NCI-H774 (cell line): ENCODE results near the gene TMEM220.
"Not testable (repeated sequence)": the region's sequence is repeated elsewhere in the genome, so short reads cannot be mapped to it uniquely, and the experiment has no call there.

Experiments used
- DNase-seq: peaks from one replicate; lab custom pipeline; 2025; lab: John Stamatoyannopoulos, UW

Gene TMEM220

GRCh38 chr17:10754861-10755591 lies 25.2 kb upstream of the TMEM220 start:
- DNase-seq = no peak

GRCh38 chr17:10754109-10754508 lies 24.3 kb upstream of the TMEM220 start:
- no peak for DNase-seq

- DNase-seq = no peak
Observed at GRCh38 chr17:10752696-10753095, 22.9 kb upstream of the TMEM220 start.

- no peak for DNase-seq
Observed at GRCh38 chr17:10751563-10751962, 21.7 kb upstream of the TMEM220 start.

GRCh38 chr17:10750210-10750609 lies 20.4 kb upstream of the TMEM220 start:
- DNase-seq = no peak

- no peak for DNase-seq
Observed at GRCh38 chr17:10748531-10749181, 18.8 kb upstream of the TMEM220 start.

GRCh38 chr17:10745231-10745630 lies 15.4 kb upstream of the TMEM220 start:
- DNase-seq = no peak

GRCh38 chr17:10744501-10745000 lies 14.7 kb upstream of the TMEM220 start:
- no peak for DNase-seq

- no peak for DNase-seq
Observed at GRCh38 chr17:10743316-10744009, 13.6 kb upstream of the TMEM220 start.

GRCh38 chr17:10742431-10742830 lies 12.6 kb upstream of the TMEM220 start:
- no peak for DNase-seq

GRCh38 chr17:10741416-10742135 lies 11.8 kb upstream of the TMEM220 start:
- no peak for DNase-seq

GRCh38 chr17:10739386-10739785 lies 9.6 kb upstream of the TMEM220 start:
- no peak for DNase-seq

- DNase-seq = no peak
Observed at GRCh38 chr17:10738521-10739258, 8.9 kb upstream of the TMEM220 start.

GRCh38 chr17:10737736-10738135 lies 7.9 kb upstream of the TMEM220 start:
- DNase-seq = no peak

GRCh38 chr17:10737168-10737622 lies 7.4 kb upstream of the TMEM220 start:
- no peak for DNase-seq

GRCh38 chr17:10735821-10736220 lies 6.0 kb upstream of the TMEM220 start:
- no peak for DNase-seq

- no peak for DNase-seq
Observed at GRCh38 chr17:10735251-10735650, 5.4 kb upstream of the TMEM220 start.

GRCh38 chr17:10733666-10734065 lies 3.8 kb upstream of the TMEM220 start:
- DNase-seq = no peak

- not testable (repeated sequence) for DNase-seq
Observed at GRCh38 chr17:10732121-10732520, 2.3 kb upstream of the TMEM220 start.

- DNase-seq = no peak
Observed at GRCh38 chr17:10731408-10731879, 1.6 kb upstream of the TMEM220 start.

- not testable (repeated sequence) for DNase-seq
Observed at GRCh38 chr17:10730247-10730646, 424 bp upstream of the TMEM220 start.
